IPS DF 19.7 (cell line): ENCODE results near the gene ZSCAN21.

Experiments used
- DNase-seq: peaks from one replicate; pipeline ENCODE4 v3.0.0-alpha.2; 2013; ENCODE audit warnings: low read depth, low spot score

Gene ZSCAN21

GRCh38 chr7:100099452-100099851, 49.9 kb downstream of the ZSCAN21 start:
- no peak for DNase-seq

GRCh38 chr7:100100420-100101015, 50.9 kb downstream of the ZSCAN21 start:
- no peak for DNase-seq

GRCh38 chr7:100101016-100101862, 51.7 kb downstream of the ZSCAN21 start, which contains the start of the genes AP4M1 and MCM7:
TSS of gene AP4M1 (plus strand) at chr7:100101643. CDS start at chr7:100101715, 72 bp downstream.
TSS of gene MCM7 (minus strand) at chr7:100101397. CDS start at chr7:100101294, 103 bp downstream.
- DNase-seq: peak; percentile 84

GRCh38 chr7:100102950-100103840, 53.6 kb downstream of the ZSCAN21 start:
- no peak for DNase-seq

- DNase-seq: no peak
Measured at GRCh38 chr7:100105534-100105933, 56.0 kb downstream of the ZSCAN21 start.

- DNase-seq: no peak
Measured at GRCh38 chr7:100106633-100107032, 57.1 kb downstream of the ZSCAN21 start.

GRCh38 chr7:100107125-100107737, 57.7 kb downstream of the ZSCAN21 start:
- no peak for DNase-seq

GRCh38 chr7:100107890-100108289, 58.3 kb downstream of the ZSCAN21 start:
- no peak for DNase-seq

GRCh38 chr7:100109521-100110163, 60.1 kb downstream of the ZSCAN21 start:
- no peak for DNase-seq

- no peak for DNase-seq
Measured at GRCh38 chr7:100111156-100111555, 61.6 kb downstream of the ZSCAN21 start.

GRCh38 chr7:100111914-100112313, 62.3 kb downstream of the ZSCAN21 start:
- DNase-seq: no peak
